Muscle layer of colon (tissue), 2 donors: ENCODE results near the gene MXD1.

Experiments used
- H3K27ac ChIP-seq: one replicate; pipeline ENCODE4 v1.7.0; 2013; ENCODE audit warnings: low read depth, mild to moderate bottlenecking, low read length, moderate library complexity
- H3K27me3 ChIP-seq, 2 donors: one replicate each; pipeline ENCODE4 v1.7.0; 2013; ENCODE audit warnings: low read length in 2 of 2, mild to moderate bottlenecking in 2 of 2; ENCODE audit not compliant: insufficient read depth in 2 of 2, control insufficient read depth in 1 of 2
- H3K36me3 ChIP-seq: one replicate; pipeline ENCODE4 v1.7.0; 2013; ENCODE audit warnings: mild to moderate bottlenecking, low read length; ENCODE audit not compliant: insufficient read depth
- H3K4me1 ChIP-seq: one replicate; pipeline ENCODE4 v1.7.0; 2013; ENCODE audit warnings: mild to moderate bottlenecking, low read length; ENCODE audit not compliant: insufficient read depth
- H3K4me3 ChIP-seq, 2 donors: one replicate each; pipeline ENCODE4 v1.7.0; 2013; ENCODE audit warnings: low read length in 2 of 2, low read depth in 1 of 2, mild to moderate bottlenecking in 1 of 2, moderate library complexity in 1 of 2
- H3K9ac ChIP-seq: one replicate; pipeline ENCODE4 v1.7.0; 2013; ENCODE audit warnings: low read length
- H3K9me3 ChIP-seq: one replicate; pipeline ENCODE4 v1.7.0; 2013; ENCODE audit warnings: mild to moderate bottlenecking, low read length
- donor health status: abdominal sarcoma.
- donor health status: Adenocarcinoma of cecum.

Gene MXD1

DNA sequence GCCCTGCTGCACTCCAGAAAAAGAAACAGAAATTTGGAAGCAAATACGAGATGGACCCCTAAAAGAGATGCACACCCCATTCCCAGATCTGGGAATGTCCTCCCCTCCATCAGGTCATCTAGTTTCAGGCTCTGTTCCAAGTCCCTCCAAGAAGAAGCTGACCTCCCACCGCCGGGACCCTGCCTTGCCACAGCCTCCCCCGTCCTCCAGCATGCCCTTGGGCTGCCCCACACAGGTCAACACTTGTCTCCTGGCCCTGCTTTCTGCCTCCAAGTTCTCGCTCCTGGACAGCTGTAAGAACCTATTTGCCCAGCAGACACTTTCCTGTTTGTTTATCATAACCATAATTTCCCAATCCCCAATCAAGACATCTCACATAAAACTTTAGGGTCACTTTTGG, 44.5 kb downstream of the MXD1 start:
- Histone ChIP-seq H3K27ac (no peak overlapping the region), H3K9ac (no peak overlapping the region), H3K27me3 (no peaks in the 10 kb centered on the region), H3K36me3 (no peaks in the 10 kb centered on the region), H3K9me3 (no peaks in the 10 kb centered on the region), H3K4me3 (no peak overlapping the region), H3K4me1 (no peaks in the 10 kb centered on the region)

- Histone ChIP-seq H3K4me3 (no peak overlapping the region), H3K36me3 (no peaks in the 10 kb centered on the region), H3K9me3 (no peaks in the 10 kb centered on the region), H3K9ac (no peak overlapping the region), H3K27me3 (no peaks in the 10 kb centered on the region), H3K4me1 (no peaks in the 10 kb centered on the region), H3K27ac (no peak overlapping the region)
These were observed 45.9 kb downstream of the MXD1 start for GRCh38 chr2:69960821-69961220.

GRCh38 chr2:69961496-69961895, 46.6 kb downstream of the MXD1 start, which contains the start of gene ASPRV1:
Gene ASPRV1, minus strand, starts transcription at chr2:69961631. Its CDS starts 195 bp downstream, at chr2:69961436.
- H3K4me3 ChIP-seq: no peak within 1 kb of the TSS
- no peak within 1 kb of the TSS for H3K9ac ChIP-seq

GRCh38 chr2:69962986-69963730, 48.2 kb downstream of the MXD1 start:
- no peak overlapping the region for H3K9ac ChIP-seq
- H3K9me3 ChIP-seq: no peaks in the 10 kb centered on the region

More at GRCh38 chr2:69961496-69961895, 46.6 kb downstream of the MXD1 start, which contains the start of gene ASPRV1:
- Histone ChIP-seq H3K27ac (no peak within 1 kb of the TSS), H3K36me3 (no peaks in the 10 kb centered on the region), H3K9me3 (no peaks in the 10 kb centered on the region), H3K27me3 (no peaks in the 10 kb centered on the region), H3K4me1 (no peaks in the 10 kb centered on the region)

DNA sequence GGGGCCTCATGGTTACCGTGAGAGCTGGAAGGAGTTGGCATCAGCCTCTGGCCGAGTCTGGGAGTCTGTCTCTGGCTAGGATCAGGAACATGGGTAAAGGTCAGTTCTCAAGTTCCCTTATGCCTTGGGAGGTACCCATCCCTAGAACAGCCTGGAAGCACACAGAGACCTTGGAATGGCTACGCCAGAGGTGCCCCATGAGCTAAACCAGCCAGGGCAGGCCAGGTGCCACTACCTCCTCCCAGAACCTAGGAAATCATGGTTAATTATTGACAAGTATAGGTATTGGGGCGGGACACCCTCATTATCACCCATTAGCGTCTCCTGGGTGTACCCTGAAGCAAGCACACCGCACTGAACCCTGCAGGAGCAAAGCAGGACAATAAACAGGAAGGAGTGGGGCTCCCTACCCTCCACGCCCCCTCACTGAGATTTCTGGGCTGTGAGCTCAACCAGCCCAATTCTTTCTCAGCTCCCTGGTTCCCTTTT, 49.5 kb downstream of the MXD1 start:
- no peaks in the 10 kb centered on the region for H3K27me3 ChIP-seq
- no peak overlapping the region for H3K4me3 ChIP-seq
- no peaks in the 10 kb centered on the region for H3K9me3 ChIP-seq
- no peaks in the 10 kb centered on the region for H3K36me3 ChIP-seq
- H3K27ac ChIP-seq: no peak overlapping the region
- no peaks in the 10 kb centered on the region for H3K4me1 ChIP-seq
- H3K9ac ChIP-seq: no peak overlapping the region

More at GRCh38 chr2:69962986-69963730, 48.2 kb downstream of the MXD1 start:
- Histone ChIP-seq H3K4me1 (no peaks in the 10 kb centered on the region), H3K36me3 (no peaks in the 10 kb centered on the region), H3K4me3 (no peak overlapping the region), H3K27ac (no peak overlapping the region), H3K27me3 (no peaks in the 10 kb centered on the region)

GRCh38 chr2:69965756-69966445, 51.0 kb downstream of the MXD1 start:
- Histone ChIP-seq H3K36me3 (no peaks in the 10 kb centered on the region), H3K4me1 (no peaks in the 10 kb centered on the region), H3K9ac (no peak overlapping the region), H3K9me3 (no peaks in the 10 kb centered on the region), H3K27me3 (no peaks in the 10 kb centered on the region), H3K4me3 (no peak overlapping the region), H3K27ac (no peak overlapping the region)

DNA sequence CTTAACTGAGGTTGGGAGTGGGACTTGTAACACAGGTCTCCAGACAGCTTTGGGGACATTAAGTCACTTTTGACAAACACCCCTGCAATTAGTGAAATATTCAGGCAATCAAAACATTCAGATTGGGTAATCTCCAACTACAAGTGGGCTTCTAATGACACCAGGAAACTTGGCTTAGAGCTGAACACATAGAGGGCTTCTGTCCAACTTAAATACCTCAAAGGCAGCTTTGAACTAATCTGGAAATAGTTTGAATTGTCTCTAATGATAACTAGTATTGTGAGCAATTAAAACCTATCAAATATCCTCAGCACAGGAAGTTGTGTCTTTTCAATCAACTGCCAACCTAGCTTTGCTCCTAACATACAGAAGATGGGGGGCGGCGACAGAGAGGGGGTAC, 51.6 kb downstream of the MXD1 start:
- Histone ChIP-seq H3K27me3 (no peaks in the 10 kb centered on the region), H3K4me3 (no peak overlapping the region), H3K9me3 (no peaks in the 10 kb centered on the region), H3K36me3 (no peaks in the 10 kb centered on the region), H3K27ac (no peak overlapping the region), H3K9ac (no peak overlapping the region), H3K4me1 (no peaks in the 10 kb centered on the region)

- Histone ChIP-seq H3K4me1 (no peaks in the 10 kb centered on the region), H3K4me3 (no peak overlapping the region), H3K9me3 (no peaks in the 10 kb centered on the region), H3K27me3 (no peaks in the 10 kb centered on the region), H3K36me3 (no peaks in the 10 kb centered on the region), H3K27ac (no peak overlapping the region), H3K9ac (no peak overlapping the region)
These were observed 53.7 kb downstream of the MXD1 start for GRCh38 chr2:69968609-69969008.

DNA sequence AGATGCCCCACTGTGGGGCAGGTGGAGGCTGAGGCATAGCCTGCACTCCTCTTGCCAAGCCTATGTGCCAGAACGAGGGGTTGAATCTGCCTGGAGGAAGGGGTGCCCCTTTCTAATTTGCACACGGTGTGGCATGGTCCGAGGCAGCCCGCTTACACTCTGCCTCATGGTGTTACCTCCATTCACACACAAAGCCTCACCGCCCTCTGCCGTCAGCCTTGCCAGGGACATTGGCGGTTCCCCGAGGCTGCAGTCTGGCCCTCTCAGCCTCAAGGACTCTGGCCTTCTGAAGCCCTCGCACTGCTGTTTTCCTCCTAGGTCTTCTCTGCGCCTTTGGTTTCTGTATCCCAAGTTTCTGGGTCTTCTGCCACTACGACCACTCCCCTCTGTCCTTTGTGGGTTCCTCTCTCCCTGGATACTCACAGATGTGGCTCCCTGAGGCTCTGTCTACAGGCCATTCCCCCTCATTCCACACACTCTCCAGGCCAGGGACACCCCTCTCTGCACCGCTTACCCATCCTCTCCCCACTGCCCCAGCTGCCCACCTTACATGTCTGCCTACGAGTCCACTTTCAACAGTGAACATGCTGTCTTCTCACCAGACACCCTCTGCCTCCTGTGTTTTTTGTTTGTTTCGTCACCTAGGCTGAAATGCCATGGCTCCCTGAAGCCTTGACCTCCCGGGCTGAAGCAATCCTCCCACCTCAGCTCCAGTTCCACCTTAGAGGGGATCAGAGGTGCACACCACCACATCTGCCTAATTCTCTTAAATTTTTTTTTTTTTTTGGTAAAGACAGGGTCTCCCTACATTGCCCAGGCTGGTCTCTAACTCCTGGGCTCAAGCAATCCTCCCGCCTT, 54.4 kb downstream of the MXD1 start:
- no peaks in the 10 kb centered on the region for H3K36me3 ChIP-seq
- H3K9me3 ChIP-seq: no peaks in the 10 kb centered on the region
- H3K27ac ChIP-seq: no peak overlapping the region
- H3K9ac ChIP-seq: no peak overlapping the region
- no peaks in the 10 kb centered on the region for H3K4me1 ChIP-seq
- H3K4me3 ChIP-seq: no peak overlapping the region
- no peaks in the 10 kb centered on the region for H3K27me3 ChIP-seq

DNA sequence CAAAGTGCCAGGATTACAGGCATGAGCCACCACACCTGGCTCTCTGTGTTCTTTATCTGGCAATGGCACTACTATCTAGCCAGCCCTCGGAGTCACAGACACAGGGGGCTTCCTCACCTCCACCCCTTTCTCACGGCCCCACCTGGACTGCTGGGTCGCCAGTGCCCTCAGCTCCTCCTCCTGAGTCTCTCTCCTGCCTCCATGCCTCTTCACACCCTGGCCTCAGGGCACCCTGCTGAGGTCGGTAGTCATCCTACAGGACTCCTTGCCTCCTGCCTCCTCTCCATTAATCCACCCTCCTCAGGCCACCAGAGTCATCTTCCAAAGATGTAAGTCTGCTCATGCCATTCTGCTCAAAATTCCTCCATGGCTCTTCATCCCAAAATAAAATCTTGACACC, 55.1 kb downstream of the MXD1 start:
- no peaks in the 10 kb centered on the region for H3K36me3 ChIP-seq
- H3K27ac ChIP-seq: no peak overlapping the region
- no peak overlapping the region for H3K9ac ChIP-seq
- no peaks in the 10 kb centered on the region for H3K4me1 ChIP-seq
- H3K27me3 ChIP-seq: no peaks in the 10 kb centered on the region
- no peak overlapping the region for H3K4me3 ChIP-seq
- no peaks in the 10 kb centered on the region for H3K9me3 ChIP-seq

DNA sequence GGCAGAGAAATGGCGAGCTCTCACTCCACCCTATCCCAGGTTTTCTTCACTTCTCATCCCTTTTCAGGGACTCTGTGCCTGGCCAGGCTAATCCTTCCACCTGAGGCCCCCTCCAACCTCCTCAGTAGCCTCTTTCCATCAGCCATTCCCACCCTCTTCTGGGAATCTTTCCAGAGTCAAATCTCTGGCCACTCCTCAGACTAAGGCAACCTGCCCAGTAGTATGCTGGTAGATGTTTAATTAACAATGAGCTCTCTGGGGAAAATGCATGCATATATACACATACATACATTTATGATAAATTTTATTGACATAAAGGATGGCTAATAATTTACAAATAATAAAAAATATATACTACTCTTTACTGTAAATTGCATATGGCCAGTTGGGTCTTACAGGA, 57.9 kb downstream of the MXD1 start:
- no peak overlapping the region for H3K4me3 ChIP-seq

More for the DNA sequence above, 57.9 kb downstream of the MXD1 start:
- H3K4me1 ChIP-seq: no peaks in the 10 kb centered on the region
- no peaks in the 10 kb centered on the region for H3K9me3 ChIP-seq
- H3K9ac ChIP-seq: no peak overlapping the region
- H3K36me3 ChIP-seq: no peaks in the 10 kb centered on the region
- no peaks in the 10 kb centered on the region for H3K27me3 ChIP-seq
- H3K27ac ChIP-seq: no peak overlapping the region
